ENCODE measurements around the gene CACNA1D.

DNA sequence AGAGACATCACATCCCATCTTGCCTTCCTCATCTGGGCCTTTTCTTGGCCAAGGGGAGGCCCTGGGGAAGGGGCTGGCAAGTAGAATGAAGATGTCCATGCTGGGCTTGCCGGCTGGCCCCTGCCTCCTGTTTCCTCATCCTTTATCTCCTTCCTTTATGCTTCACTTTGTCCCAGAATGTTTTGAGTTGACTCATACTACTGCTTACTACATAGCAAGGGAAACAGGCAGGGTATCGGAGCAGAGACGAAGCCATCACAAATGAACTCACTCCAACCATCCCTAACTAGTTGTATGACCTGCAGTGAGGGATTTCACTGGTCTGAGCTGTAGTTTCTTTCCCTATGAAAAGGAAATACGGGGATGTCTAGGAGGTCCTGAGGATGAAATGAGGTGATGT, 285.8 kb downstream of the CACNA1D start:
- TF ChIP-seq POLR2A (IDR thresholded peaks at IDR 0.05) (no peak), CTCF (IDR thresholded peaks at IDR 0.05) (no peak)

Measured in body of pancreas (tissue), 4 donors.